Vagina (tissue), 2 donors: Measurements from ENCODE around the gene CIAO1. TPM values are rescaled to one million over a fixed set of nuclear protein-coding genes. Genes with fewer than 3 reads are reported as not detected.

Source experiments
- DNase-seq, 2 donors: peaks; one replicate each; pipeline ENCODE4 v3.0.0-alpha.2; 2017; ENCODE audit errors: extremely low spot score in 2 of 2
- H3K27ac ChIP-seq: fragments of 200-600 bp; sonication (generic); one replicate; pipeline ENCODE4 v1.5.1; 2019
- H3K27me3 ChIP-seq: fragments of 200-600 bp; sonication (generic); one replicate; pipeline ENCODE4 v1.5.1; 2019
- H3K36me3 ChIP-seq, 2 donors: fragments of 200-600 bp; sonication (generic); one replicate each; pipeline ENCODE4 v1.5.1; 2017 to 2019
- H3K4me1 ChIP-seq: fragments of 200-600 bp; sonication (generic); one replicate; pipeline ENCODE4 v1.5.1; 2019
- H3K4me3 ChIP-seq, 2 donors: fragments of 200-600 bp; sonication (generic); 1 replicate in 1 of 2; 2 replicates in 1 of 2; pipeline ENCODE4 v1.5.1; 2016 to 2019
- H3K9me3 ChIP-seq: fragments of 200-600 bp; sonication (generic); one replicate; pipeline ENCODE4 v1.5.1; 2019
- CTCF ChIP-seq, 3 experiments: fragments of 450-650 bp in 2 of 3; fragments of 200-600 bp in 1 of 3; sonication (generic) in 1 of 3; IDR thresholded peaks; one replicate each; pipeline ENCODE4 v1.5.1; 2017 to 2019; ENCODE audit warnings: antibody characterized with exemption in 3 of 3, mild to moderate bottlenecking in 2 of 3, moderate library complexity in 2 of 3
- POLR2A ChIP-seq, 2 donors: fragments of 450-650 bp; IDR thresholded peaks; one replicate each; pipeline ENCODE4 v1.6.1; 2017; ENCODE audit warnings: antibody characterized with exemption in 2 of 2, mild to moderate bottlenecking in 2 of 2, moderate library complexity in 2 of 2
- POLR2AphosphoS5 ChIP-seq, 2 donors: sonication (generic); formaldehyde crosslinking; IDR thresholded peaks; one replicate each; pipeline ENCODE4 v1.9.0; 2017; ENCODE audit warnings: antibody characterized with exemption in 2 of 2, mild to moderate bottlenecking in 2 of 2, low read depth in 1 of 2; ENCODE audit not compliant: insufficient read depth in 1 of 2
- intact Hi-C: fragments of 100-400 bp; cut with DNase I; formaldehyde crosslinking; loops from one replicate; pipeline ENCODE4 v1.15.1; 2023
- total RNA-seq: library from RNA; depleted of rRNA; stranded (reverse); fragments of >200 nt; gene quantifications from one replicate; pipeline ENCODE4 v1.2.3, GENCODE V29; 2016

Gene CIAO1
- total RNA-seq, 1 donor from 2014 or later: 92.6 TPM

DNA sequence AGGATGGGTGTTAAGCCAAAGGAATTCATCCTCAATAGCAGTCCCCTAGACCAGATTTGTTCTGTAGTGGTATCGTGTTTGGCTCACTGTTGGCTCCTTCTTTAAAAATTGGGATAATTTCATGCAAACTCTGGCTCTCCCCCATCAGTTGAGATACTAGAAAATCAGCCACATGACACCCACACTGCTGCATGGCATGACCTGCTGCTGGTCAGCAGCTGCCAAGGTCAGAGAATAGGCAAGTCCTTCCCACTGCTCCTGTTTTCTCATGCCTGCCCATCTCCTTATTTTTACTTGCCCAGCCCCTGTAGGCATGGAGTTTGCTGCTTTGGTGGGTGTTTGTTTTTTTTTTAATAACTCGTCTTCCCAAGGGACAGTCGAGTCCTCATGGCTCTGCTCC, 40.3 kb downstream of the CIAO1 start:
- H3K4me1 ChIP-seq: peaks cover 35% of the 10 kb centered on the region
- TF ChIP-seq CTCF (IDR thresholded peaks at IDR 0.05): no peak
- TF ChIP-seq POLR2AphosphoS5 (IDR thresholded peaks at IDR 0.05; ENCODE audit: insufficient read depth in 1 of 2, low read depth in 1 of 2): no peak
- H3K9me3 ChIP-seq: no peaks in the 10 kb centered on the region
- H3K27ac ChIP-seq: peak overlapping the region; percentile 80
- H3K4me3 ChIP-seq: peak overlapping the region; percentile 72 to 93
- intact Hi-C loops: no loop called here
- no peaks in the 10 kb centered on the region for H3K27me3 ChIP-seq
- H3K36me3 ChIP-seq: peaks cover 0 to 23% of the 10 kb centered on the region in 2 donors
- no peak for DNase-seq

DNA sequence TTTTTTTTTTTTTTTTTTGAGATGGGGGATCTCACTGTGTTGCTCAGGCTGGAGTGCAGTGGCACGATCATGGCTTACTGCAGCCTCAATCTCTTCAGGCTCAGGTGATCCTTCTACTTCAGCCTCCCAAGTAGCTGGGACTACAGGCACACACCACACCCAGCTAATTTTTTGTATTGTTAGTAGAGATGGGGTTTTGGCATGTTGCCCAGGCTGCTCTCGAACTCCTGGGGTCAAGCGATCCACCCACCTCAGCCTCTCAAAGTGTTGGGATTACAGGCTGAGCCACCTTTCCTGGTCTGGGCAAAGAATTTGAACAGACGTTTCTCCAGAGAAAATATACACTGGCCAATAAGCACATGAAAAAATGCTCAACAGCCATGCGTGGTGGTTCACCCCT, 42.2 kb downstream of the CIAO1 start:
- intact Hi-C loops: no loop called here
- TF ChIP-seq POLR2AphosphoS5 (IDR thresholded peaks at IDR 0.05; ENCODE audit: insufficient read depth in 1 of 2, low read depth in 1 of 2) (no peak), POLR2A (IDR thresholded peaks at IDR 0.05) (no peak), CTCF (IDR thresholded peaks at IDR 0.05) (no peak)

DNA sequence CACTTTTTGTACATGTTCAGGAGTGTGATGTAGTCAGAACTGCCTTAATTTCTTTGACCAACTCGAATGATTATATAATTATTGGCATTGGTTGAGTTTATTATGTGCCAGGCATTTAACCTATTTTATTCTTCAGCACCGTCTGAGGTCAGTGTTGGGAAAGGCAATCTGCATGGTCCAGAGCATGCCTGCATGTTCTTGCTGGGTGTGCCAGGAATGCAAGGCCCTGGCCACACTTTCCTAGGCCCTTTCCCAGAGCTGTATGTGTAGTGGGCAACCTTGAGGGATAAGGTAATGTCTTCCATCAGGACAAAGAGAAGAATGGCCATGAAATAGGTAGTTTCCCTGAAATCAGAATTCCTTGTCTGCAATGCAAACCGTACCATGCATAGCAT, 49.0 kb downstream of the CIAO1 start:
- intact Hi-C loops: no loop called here
- H3K9me3 ChIP-seq: no peaks in the 10 kb centered on the region
- no peak overlapping the region for H3K4me3 ChIP-seq
- TF ChIP-seq POLR2AphosphoS5 (IDR thresholded peaks at IDR 0.05; ENCODE audit: insufficient read depth in 1 of 2, low read depth in 1 of 2) (no peak), CTCF (IDR thresholded peaks at IDR 0.05) (no peak), POLR2A (IDR thresholded peaks at IDR 0.05) (no peak)
- H3K4me1 ChIP-seq: no peaks in the 10 kb centered on the region
- H3K27me3 ChIP-seq: no peaks in the 10 kb centered on the region
- H3K36me3 ChIP-seq: no peaks in the 10 kb centered on the region
- H3K27ac ChIP-seq: no peak overlapping the region
- no peak for DNase-seq

More for the DNA sequence above, 42.2 kb downstream of the CIAO1 start:
- no peak overlapping the region for H3K4me3 ChIP-seq
- H3K9me3 ChIP-seq: no peaks in the 10 kb centered on the region
- DNase-seq: no peak
- H3K36me3 ChIP-seq: peaks cover 0 to 4% of the 10 kb centered on the region in 2 donors
- H3K27me3 ChIP-seq: no peaks in the 10 kb centered on the region
- H3K4me1 ChIP-seq: peaks cover 24% of the 10 kb centered on the region
- H3K27ac ChIP-seq: no peak overlapping the region

DNA sequence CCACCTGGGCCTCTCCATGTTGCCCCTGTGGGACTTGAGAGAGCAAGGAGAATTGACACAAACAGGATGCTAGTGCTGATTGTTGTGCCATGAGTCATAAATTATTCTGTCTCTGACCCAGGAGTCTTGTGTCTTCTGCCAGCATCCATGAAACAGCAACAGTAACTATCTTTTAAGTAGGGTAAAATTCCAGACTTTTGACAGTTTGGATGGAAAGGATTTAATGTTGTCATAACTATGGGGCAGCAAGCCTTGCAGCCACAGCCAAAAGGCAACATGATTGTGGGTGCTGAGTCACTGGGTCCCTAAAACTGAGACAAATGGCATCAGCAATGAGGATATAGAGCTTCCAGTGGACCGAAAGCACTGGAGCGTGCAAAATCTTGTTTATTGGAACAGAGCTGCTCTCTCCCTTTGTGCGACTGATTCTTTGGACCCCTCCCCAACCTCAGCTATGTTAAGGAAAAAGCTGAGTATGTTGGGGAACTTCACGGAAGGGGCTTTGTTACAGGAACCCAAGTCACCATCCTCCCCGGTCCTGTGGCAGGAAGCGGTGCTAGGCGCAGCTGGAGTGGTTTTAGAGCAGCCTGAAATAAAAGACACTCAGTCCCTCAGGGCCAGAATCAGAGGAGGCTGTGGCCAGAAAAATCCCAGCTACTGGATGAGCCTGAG, 49.5 kb downstream of the CIAO1 start:
- Histone ChIP-seq H3K27ac (no peak overlapping the region), H3K4me3 (no peak overlapping the region), H3K27me3 (no peaks in the 10 kb centered on the region), H3K4me1 (peaks cover 3% of the 10 kb centered on the region), H3K36me3 (no peaks in the 10 kb centered on the region), H3K9me3 (no peaks in the 10 kb centered on the region)
- intact Hi-C loops: no loop called here
- TF ChIP-seq POLR2A (IDR thresholded peaks at IDR 0.05): no peak
- TF ChIP-seq CTCF (IDR thresholded peaks at IDR 0.05): no peak
- no peak for TF ChIP-seq POLR2AphosphoS5 (IDR thresholded peaks at IDR 0.05; ENCODE audit: insufficient read depth in 1 of 2, low read depth in 1 of 2)
- DNase-seq: no peak

DNA sequence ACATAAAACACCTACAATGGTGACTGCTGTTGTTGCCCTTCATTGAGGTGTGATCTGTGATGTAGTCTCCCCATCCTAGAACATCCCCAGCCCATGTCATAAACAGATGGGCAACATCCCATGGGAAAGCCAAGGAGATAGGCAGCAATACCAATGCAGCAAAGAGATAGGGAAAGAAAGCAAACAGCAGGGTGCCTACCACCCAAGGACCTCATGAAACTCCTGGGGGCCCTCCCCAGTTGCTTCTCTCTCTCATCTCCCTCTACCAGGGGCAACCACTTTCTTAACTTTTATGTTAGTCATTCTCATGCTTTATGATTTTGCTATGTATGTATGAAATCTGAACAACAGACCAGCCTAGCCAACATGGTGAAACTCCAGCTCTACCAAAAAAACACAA, 51.0 kb downstream of the CIAO1 start:
- no peak for TF ChIP-seq POLR2AphosphoS5 (IDR thresholded peaks at IDR 0.05; ENCODE audit: insufficient read depth in 1 of 2, low read depth in 1 of 2)
- TF ChIP-seq CTCF (IDR thresholded peaks at IDR 0.05): no peak
- TF ChIP-seq POLR2A (IDR thresholded peaks at IDR 0.05): no peak
- Histone ChIP-seq H3K4me1 (peaks cover 14% of the 10 kb centered on the region), H3K9me3 (no peaks in the 10 kb centered on the region), H3K36me3 (no peaks in the 10 kb centered on the region), H3K27me3 (no peaks in the 10 kb centered on the region), H3K27ac (no peak overlapping the region), H3K4me3 (no peak overlapping the region)
- intact Hi-C loops: no loop called here
- DNase-seq: no peak
